Measurements from ENCODE around the gene DCLK1.

DNA sequence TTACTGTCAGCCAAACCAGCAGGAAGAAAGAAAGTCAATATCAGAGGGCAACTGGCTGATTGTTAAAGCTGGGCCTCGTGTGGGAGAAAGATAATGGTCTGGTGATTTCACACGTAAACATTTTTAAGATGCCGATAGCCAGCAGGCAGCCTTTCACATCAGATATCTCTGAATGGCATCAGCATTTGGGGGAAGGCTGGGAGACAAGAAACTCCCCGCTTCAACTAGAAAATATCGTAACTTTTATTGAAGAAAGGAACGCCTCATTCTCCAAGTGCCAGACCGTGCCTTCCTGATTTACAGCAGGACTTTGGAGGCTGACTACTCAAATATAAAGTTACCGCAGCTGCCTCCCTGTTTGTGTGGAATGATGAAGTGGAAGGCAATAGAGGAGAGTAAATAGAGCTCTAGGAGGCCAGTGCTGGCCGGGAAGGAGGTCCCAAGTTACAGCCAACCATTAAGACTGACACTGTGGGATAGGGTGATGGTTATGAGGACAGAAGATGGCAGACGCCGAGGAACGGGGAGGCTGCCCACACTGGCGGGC, 370.4 kb downstream of the DCLK1 start:
- TF ChIP-seq CTCF (IDR thresholded peaks at IDR 0.05; ENCODE audit: poor library complexity) (no peak), EZH2phosphoT487 (IDR thresholded peaks at IDR 0.05; ENCODE audit: low read depth, severe bottlenecking, unreplicated experiment) (no peak)

Data from hepatocyte (in vitro differentiated cells).